Measurements from ENCODE around the gene DNM3. TPM values are rescaled to one million over a fixed set of nuclear protein-coding genes. Genes with fewer than 3 reads are reported as not detected.

Gene DNM3
- total and polyA plus RNA-seq, 4 donors: 2.1 to 16.3 (median 5.6) TPM

GRCh38 chr1:171855381-171855780, 14.1 kb downstream of the DNM3 start:
- H3K4me3 ChIP-seq: no peak overlapping the region
- H3K27ac ChIP-seq (ENCODE audit: low read depth in 1 of 2, low read length in 1 of 2): no peak overlapping the region
- peaks cover 0 to 3% (median 0%) of the 10 kb centered on the region in 4 donors for H3K36me3 ChIP-seq (ENCODE audit: control insufficient read depth in 4 of 4, insufficient read depth in 4 of 4, low read length in 4 of 4)
- no peak for ATAC-seq (ENCODE audit: insufficient read depth, low FRiP score)
- 76 to 96% methylated on average over 1 of the region's 1 CpG for whole genome bisulfite sequencing, 2 donors
- H3K4me1 ChIP-seq (ENCODE audit: control insufficient read depth in 5 of 5, insufficient read depth in 5 of 5, low read length in 5 of 5): no peaks in the 10 kb centered on the region
- H3K9me3 ChIP-seq (ENCODE audit: control insufficient read depth in 4 of 4, insufficient read depth in 3 of 4, low read length in 3 of 4): peaks cover 0 to 3% (median 0%) of the 10 kb centered on the region in 4 donors
- no peak overlapping the region for H3K9ac ChIP-seq (ENCODE audit: insufficient read depth in 1 of 2, low read length in 2 of 2)
- TF ChIP-seq, protein P1, sequence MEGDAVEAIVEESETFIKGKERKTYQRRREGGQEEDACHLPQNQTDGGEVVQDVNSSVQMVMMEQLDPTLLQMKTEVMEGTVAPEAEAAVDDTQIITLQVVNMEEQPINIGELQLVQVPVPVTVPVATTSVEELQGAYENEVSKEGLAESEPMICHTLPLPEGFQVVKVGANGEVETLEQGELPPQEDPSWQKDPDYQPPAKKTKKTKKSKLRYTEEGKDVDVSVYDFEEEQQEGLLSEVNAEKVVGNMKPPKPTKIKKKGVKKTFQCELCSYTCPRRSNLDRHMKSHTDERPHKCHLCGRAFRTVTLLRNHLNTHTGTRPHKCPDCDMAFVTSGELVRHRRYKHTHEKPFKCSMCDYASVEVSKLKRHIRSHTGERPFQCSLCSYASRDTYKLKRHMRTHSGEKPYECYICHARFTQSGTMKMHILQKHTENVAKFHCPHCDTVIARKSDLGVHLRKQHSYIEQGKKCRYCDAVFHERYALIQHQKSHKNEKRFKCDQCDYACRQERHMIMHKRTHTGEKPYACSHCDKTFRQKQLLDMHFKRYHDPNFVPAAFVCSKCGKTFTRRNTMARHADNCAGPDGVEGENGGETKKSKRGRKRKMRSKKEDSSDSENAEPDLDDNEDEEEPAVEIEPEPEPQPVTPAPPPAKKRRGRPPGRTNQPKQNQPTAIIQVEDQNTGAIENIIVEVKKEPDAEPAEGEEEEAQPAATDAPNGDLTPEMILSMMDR (IDR thresholded peaks at IDR 0.05; ENCODE audit: control extremely low read depth, extremely low read depth): no peak
- DNase-seq: no peak
- H3K27me3 ChIP-seq (ENCODE audit: control insufficient read depth in 3 of 3, insufficient read depth in 3 of 3, low read length in 2 of 3): no peaks in the 10 kb centered on the region

GRCh38 chr1:171858696-171859095, 17.4 kb downstream of the DNM3 start:
- TF ChIP-seq, protein P1 (IDR thresholded peaks at IDR 0.05; ENCODE audit: control extremely low read depth, extremely low read depth): no peak
- no peak for ATAC-seq (ENCODE audit: insufficient read depth, low FRiP score)
- H3K4me1 ChIP-seq (ENCODE audit: control insufficient read depth in 5 of 5, insufficient read depth in 5 of 5, low read length in 5 of 5): no peaks in the 10 kb centered on the region
- peaks cover 0 to 3% (median 0%) of the 10 kb centered on the region in 4 donors for H3K9me3 ChIP-seq (ENCODE audit: control insufficient read depth in 4 of 4, insufficient read depth in 3 of 4, low read length in 3 of 4)
- H3K27ac ChIP-seq (ENCODE audit: low read depth in 1 of 2, low read length in 1 of 2): no peak overlapping the region
- H3K9ac ChIP-seq (ENCODE audit: insufficient read depth in 1 of 2, low read length in 2 of 2): no peak overlapping the region
- H3K4me3 ChIP-seq: no peak overlapping the region
- 66 to 77% methylated on average over 3 of the region's 3 CpGs for WGBS, 2 donors
- peaks cover 0 to 3% (median 0%) of the 10 kb centered on the region in 4 donors for H3K36me3 ChIP-seq (ENCODE audit: control insufficient read depth in 4 of 4, insufficient read depth in 4 of 4, low read length in 4 of 4)
- DNase-seq: no peak
- no peaks in the 10 kb centered on the region for H3K27me3 ChIP-seq (ENCODE audit: control insufficient read depth in 3 of 3, insufficient read depth in 3 of 3, low read length in 2 of 3)

GRCh38 chr1:171860696-171861095, 19.4 kb downstream of the DNM3 start:
- peaks cover 0 to 3% (median 0%) of the 10 kb centered on the region in 4 donors for H3K36me3 ChIP-seq (ENCODE audit: control insufficient read depth in 4 of 4, insufficient read depth in 4 of 4, low read length in 4 of 4)
- H3K4me1 ChIP-seq (ENCODE audit: control insufficient read depth in 5 of 5, insufficient read depth in 5 of 5, low read length in 5 of 5): no peaks in the 10 kb centered on the region
- 76 to 89% methylated on average over 1 of the region's 1 CpG for WGBS, 2 donors
- TF ChIP-seq, protein P1 (IDR thresholded peaks at IDR 0.05; ENCODE audit: control extremely low read depth, extremely low read depth): no peak
- no peak for ATAC-seq (ENCODE audit: insufficient read depth, low FRiP score)
- no peaks in the 10 kb centered on the region for H3K27me3 ChIP-seq (ENCODE audit: control insufficient read depth in 3 of 3, insufficient read depth in 3 of 3, low read length in 2 of 3)
- H3K4me3 ChIP-seq: no peak overlapping the region
- no peak for DNase-seq
- H3K9ac ChIP-seq (ENCODE audit: insufficient read depth in 1 of 2, low read length in 2 of 2): no peak overlapping the region
- H3K9me3 ChIP-seq (ENCODE audit: control insufficient read depth in 4 of 4, insufficient read depth in 3 of 4, low read length in 3 of 4): peaks cover 0 to 3% (median 0%) of the 10 kb centered on the region in 4 donors
- H3K27ac ChIP-seq (ENCODE audit: low read depth in 1 of 2, low read length in 1 of 2): no peak overlapping the region

DNA sequence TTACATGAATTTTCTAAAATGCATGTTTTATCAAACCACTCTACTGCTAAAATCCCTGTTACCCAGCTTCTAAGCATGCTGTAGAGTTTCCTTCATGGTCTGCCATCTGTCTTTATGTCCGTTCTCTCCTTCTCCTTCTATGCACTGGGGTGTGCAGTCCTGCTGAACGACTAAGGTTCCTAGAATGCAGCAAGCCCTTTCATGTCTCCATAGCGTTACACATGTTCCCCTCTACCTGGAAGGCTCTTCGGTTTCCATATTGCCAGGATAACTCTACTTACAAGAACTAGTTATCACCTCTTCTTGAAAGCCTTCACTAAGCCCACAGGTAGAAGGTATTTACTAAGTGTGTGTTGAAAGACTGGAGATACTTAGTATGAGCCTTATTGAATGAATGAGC, 22.2 kb downstream of the DNM3 start:
- TF ChIP-seq, protein P1 (IDR thresholded peaks at IDR 0.05; ENCODE audit: control extremely low read depth, extremely low read depth): no peak
- H3K4me1 ChIP-seq (ENCODE audit: control insufficient read depth in 5 of 5, insufficient read depth in 5 of 5, low read length in 5 of 5): no peaks in the 10 kb centered on the region
- H3K36me3 ChIP-seq (ENCODE audit: control insufficient read depth in 4 of 4, insufficient read depth in 4 of 4, low read length in 4 of 4): peaks cover 0 to 2% (median 0%) of the 10 kb centered on the region in 4 donors
- H3K4me3 ChIP-seq: no peak overlapping the region
- WGBS, 2 donors: 86 to 88% methylated on average over 4 of the region's 4 CpGs
- H3K27ac ChIP-seq (ENCODE audit: low read depth in 1 of 2, low read length in 1 of 2): no peak overlapping the region
- no peaks in the 10 kb centered on the region for H3K27me3 ChIP-seq (ENCODE audit: control insufficient read depth in 3 of 3, insufficient read depth in 3 of 3, low read length in 2 of 3)
- ATAC-seq (ENCODE audit: insufficient read depth, low FRiP score): no peak
- H3K9ac ChIP-seq (ENCODE audit: insufficient read depth in 1 of 2, low read length in 2 of 2): no peak overlapping the region
- no peak for DNase-seq
- no peaks in the 10 kb centered on the region for H3K9me3 ChIP-seq (ENCODE audit: control insufficient read depth in 4 of 4, insufficient read depth in 3 of 4, low read length in 3 of 4)

Measured in lung (tissue), 12 donors.